ENCODE results near the gene PCNT. TPM values are rescaled to one million over a fixed set of nuclear protein-coding genes. Genes with fewer than 3 reads are reported as not detected.
A peak's percentile ranks its signal among the peaks of the same experiment; 100 is the strongest.

Gene PCNT, protein sequence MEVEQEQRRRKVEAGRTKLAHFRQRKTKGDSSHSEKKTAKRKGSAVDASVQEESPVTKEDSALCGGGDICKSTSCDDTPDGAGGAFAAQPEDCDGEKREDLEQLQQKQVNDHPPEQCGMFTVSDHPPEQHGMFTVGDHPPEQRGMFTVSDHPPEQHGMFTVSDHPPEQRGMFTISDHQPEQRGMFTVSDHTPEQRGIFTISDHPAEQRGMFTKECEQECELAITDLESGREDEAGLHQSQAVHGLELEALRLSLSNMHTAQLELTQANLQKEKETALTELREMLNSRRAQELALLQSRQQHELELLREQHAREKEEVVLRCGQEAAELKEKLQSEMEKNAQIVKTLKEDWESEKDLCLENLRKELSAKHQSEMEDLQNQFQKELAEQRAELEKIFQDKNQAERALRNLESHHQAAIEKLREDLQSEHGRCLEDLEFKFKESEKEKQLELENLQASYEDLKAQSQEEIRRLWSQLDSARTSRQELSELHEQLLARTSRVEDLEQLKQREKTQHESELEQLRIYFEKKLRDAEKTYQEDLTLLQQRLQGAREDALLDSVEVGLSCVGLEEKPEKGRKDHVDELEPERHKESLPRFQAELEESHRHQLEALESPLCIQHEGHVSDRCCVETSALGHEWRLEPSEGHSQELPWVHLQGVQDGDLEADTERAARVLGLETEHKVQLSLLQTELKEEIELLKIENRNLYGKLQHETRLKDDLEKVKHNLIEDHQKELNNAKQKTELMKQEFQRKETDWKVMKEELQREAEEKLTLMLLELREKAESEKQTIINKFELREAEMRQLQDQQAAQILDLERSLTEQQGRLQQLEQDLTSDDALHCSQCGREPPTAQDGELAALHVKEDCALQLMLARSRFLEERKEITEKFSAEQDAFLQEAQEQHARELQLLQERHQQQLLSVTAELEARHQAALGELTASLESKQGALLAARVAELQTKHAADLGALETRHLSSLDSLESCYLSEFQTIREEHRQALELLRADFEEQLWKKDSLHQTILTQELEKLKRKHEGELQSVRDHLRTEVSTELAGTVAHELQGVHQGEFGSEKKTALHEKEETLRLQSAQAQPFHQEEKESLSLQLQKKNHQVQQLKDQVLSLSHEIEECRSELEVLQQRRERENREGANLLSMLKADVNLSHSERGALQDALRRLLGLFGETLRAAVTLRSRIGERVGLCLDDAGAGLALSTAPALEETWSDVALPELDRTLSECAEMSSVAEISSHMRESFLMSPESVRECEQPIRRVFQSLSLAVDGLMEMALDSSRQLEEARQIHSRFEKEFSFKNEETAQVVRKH (N-terminal part only)
- polyA plus RNA-seq (2013, experiment 1 of 2), result 19.5 TPM
- polyA plus RNA-seq (2013, experiment 2 of 2), result 17.4 TPM

DNA sequence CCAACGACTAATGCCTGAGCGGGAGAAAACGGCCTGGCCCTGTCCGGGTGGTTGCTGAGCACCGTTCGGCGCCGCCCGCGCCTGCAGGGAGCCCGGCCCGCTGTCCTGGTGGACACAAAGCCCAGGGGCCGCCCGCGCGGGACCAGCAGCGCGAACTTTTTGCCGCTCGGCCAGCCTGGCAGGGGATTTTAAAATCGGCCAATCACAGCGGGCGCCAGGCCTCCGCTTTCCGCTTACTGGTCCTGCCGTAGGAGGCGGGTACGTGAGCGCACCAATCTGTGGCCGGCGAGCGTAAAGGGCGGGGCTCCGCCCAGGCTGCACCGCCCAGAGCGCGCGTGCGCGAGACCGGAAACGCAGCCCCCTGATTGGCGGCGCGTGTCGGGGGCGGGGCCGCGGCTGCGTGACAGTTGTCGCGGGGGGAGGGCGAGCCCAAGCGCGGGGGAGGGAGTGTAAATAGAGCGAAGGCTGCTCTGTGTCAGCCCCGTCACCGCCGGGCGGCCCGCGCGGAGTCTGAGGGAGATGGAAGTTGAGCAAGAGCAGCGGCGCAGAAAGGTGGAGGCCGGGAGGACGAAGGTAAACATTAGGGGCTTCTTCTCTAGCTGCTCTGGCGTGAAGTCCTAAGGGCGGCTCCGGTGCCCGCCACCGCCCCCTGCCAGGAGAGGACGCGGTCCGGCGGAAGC is at the start of gene PCNT, which contains the start of gene C21orf58:
PCNT (plus strand) TSS at position 447 of the 680 bp plus-strand sequence; CDS start at position 520, 73 bp downstream.
C21orf58 (minus strand) TSS at position 161 of the 680 bp plus-strand sequence. CDS start 1,132 bp downstream, outside the sequence.
- no peaks in the 10 kb centered on the region for H3K27me3 ChIP-seq (ENCODE audit: insufficient read depth, low read length)
- peaks cover 22% of the 10 kb centered on the region for H3K4me1 ChIP-seq (ENCODE audit: insufficient read depth, low read length)
- peak within 1 kb of the TSS; percentile 100 for H3K4me3 ChIP-seq (ENCODE audit: low read length)
- H3K9ac ChIP-seq (ENCODE audit: low read depth, low read length), result peak within 1 kb of the TSS; percentile 99
- no peaks in the 10 kb centered on the region for H3K9me3 ChIP-seq (ENCODE audit: insufficient read depth, low read depth, low read length)
- H3K36me3 ChIP-seq (ENCODE audit: insufficient read depth, low read length), result peaks cover 34% of the 10 kb centered on the region
- WGBS, result under 1% methylated on average over 76 of the region's 76 CpGs
- peak within 1 kb of the TSS; percentile 100 for H3K27ac ChIP-seq (ENCODE audit: low read depth, low read length)

DNA sequence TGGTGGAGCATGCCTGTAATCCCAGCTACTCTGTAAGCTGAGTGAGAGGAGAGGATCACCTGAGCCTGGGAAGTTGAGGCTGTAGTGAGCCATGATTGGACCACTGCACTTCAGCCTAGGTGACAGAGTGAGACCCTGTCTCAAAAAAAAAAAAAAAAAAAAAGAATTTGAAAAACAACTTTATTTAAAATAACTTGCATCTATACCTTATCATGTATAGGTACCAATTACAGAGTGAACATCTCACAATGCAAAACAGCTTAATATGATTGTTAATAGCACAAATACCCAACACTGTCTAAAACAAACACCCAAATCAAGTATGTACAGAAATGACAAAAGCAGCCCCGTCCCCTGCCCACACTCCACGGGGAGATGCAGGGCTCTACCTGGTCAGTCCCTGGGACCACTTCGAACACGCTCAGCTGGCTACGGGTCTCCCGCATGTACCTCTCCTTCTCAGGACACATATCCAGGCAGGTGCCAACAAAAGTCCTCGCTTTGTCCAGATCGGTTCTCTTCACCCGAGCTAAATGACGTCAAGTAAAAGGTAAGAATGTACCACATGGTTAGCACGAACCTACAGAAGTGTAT is 49.1 kb upstream of the PCNT start:
- Histone ChIP-seq H3K27me3 (ENCODE audit: insufficient read depth, low read length) (no peaks in the 10 kb centered on the region), H3K9ac (ENCODE audit: low read depth, low read length) (no peak overlapping the region), H3K4me1 (ENCODE audit: insufficient read depth, low read length) (no peaks in the 10 kb centered on the region), H3K36me3 (ENCODE audit: insufficient read depth, low read length) (peaks cover 97% of the 10 kb centered on the region), H3K9me3 (ENCODE audit: insufficient read depth, low read depth, low read length) (no peaks in the 10 kb centered on the region), H3K4me3 (ENCODE audit: low read length) (no peak overlapping the region), H3K27ac (ENCODE audit: low read depth, low read length) (no peak overlapping the region)
- 96% methylated on average over 10 of the region's 11 CpGs for WGBS

DNA sequence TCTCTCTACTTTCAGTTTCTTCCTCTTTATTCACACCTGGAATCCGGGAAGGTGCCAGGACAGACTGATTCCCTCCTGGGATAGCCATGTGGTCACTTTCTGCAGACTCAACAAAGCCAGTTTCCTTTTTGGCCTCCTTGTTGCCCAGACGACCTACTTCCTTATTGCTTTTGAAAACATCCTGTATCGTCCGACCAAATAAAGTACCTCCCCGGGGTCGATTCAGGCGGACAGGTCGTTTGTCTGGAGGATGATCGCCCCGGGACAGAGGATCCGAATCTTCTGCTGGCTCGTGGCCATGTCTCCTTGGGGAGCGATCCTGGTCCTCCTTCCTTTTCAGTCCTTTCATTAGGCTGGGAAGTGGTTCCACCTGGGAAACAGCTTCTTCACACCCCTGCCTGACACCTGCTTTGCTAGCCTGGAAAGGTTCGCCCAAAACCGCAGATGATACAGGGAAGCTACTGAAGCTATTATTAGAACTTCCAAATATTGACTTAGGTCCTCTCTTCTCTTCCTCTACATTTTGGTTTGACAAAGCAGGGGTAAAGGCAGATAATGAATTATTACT is 39.8 kb upstream of the PCNT start:
- H3K9ac ChIP-seq (ENCODE audit: low read depth, low read length), result 0 out of 2 replicates have a peak overlapping the region, but pooled peaks have one; percentile 21
- H3K27me3 ChIP-seq (ENCODE audit: insufficient read depth, low read length), result no peaks in the 10 kb centered on the region
- WGBS, result 94% methylated on average over 15 of the region's 15 CpGs
- peaks cover 51% of the 10 kb centered on the region for H3K36me3 ChIP-seq (ENCODE audit: insufficient read depth, low read length)
- no peaks in the 10 kb centered on the region for H3K9me3 ChIP-seq (ENCODE audit: insufficient read depth, low read depth, low read length)
- peak overlapping the region; percentile 94 for H3K4me3 ChIP-seq (ENCODE audit: low read length)
- peaks cover 29% of the 10 kb centered on the region for H3K4me1 ChIP-seq (ENCODE audit: insufficient read depth, low read length)
- H3K27ac ChIP-seq (ENCODE audit: low read depth, low read length), result no peak overlapping the region

DNA sequence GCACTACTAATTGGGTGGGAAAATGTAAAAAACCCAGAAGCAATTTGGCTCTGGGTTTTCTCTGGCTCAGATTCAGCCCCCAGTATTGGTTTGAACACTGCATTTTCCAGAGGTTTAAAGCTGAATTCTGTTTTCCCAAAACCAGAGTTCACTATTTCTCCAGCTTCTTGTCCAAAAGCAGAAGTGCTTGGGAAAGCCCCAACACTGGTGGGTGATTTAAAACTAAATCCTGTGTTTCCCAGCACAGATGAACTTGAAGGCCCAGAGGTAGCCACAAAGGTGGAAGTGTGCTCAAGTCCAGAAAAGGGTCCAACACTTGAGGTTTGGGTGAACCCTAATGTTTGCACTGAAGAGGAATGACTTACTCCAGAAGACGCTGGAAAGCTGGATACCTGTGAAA is 39.2 kb upstream of the PCNT start:
- H3K36me3 ChIP-seq (ENCODE audit: insufficient read depth, low read length), result peaks cover 46% of the 10 kb centered on the region

DNA sequence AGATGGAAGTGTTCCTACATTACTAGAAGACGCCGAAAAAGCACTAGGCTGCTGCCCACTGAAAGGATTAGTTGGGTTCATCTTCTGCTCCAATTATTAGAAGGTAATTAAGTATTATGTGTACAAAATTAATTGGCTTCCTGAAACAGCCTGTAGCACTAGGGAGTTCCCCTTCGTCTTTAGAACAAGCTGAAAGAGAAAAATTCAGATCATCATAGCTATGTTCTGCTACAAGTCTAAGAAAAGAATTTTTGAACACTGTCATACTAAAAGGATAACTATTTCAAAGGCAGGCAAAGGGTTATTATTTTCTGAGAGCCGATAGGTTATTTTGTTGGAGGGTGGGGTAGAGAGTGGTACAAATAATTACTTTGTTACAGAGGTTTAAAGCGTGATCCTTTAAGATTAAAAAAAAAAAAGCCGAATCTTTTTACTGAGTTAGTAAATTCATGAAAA is 38.7 kb upstream of the PCNT start, which contains the start of gene MCM3AP:
MCM3AP (minus strand) TSS at position 406 of the 456 bp plus-strand sequence; CDS start at position 81, 325 bp downstream.
- Histone ChIP-seq H3K27ac (ENCODE audit: low read depth, low read length) (peak within 1 kb of the TSS; percentile 97), H3K36me3 (ENCODE audit: insufficient read depth, low read length) (peaks cover 43% of the 10 kb centered on the region), H3K4me3 (ENCODE audit: low read length) (peak within 1 kb of the TSS; percentile 94), H3K27me3 (ENCODE audit: insufficient read depth, low read length) (no peaks in the 10 kb centered on the region), H3K9ac (ENCODE audit: low read depth, low read length) (peak within 1 kb of the TSS; percentile 90), H3K9me3 (ENCODE audit: insufficient read depth, low read depth, low read length) (no peaks in the 10 kb centered on the region), H3K4me1 (ENCODE audit: insufficient read depth, low read length) (peaks cover 30% of the 10 kb centered on the region)
- WGBS, result 59% methylated on average over 5 of the region's 6 CpGs

More for the DNA sequence above, 39.2 kb upstream of the PCNT start:
- Histone ChIP-seq H3K4me3 (ENCODE audit: low read length) (peak overlapping the region; percentile 94), H3K9ac (ENCODE audit: low read depth, low read length) (peak overlapping the region; percentile 90; the same call in 1 of the 2 replicates), H3K4me1 (ENCODE audit: insufficient read depth, low read length) (peaks cover 30% of the 10 kb centered on the region), H3K27me3 (ENCODE audit: insufficient read depth, low read length) (no peaks in the 10 kb centered on the region), H3K9me3 (ENCODE audit: insufficient read depth, low read depth, low read length) (no peaks in the 10 kb centered on the region), H3K27ac (ENCODE audit: low read depth, low read length) (no peak overlapping the region)
- 89% methylated on average over 1 of the region's 1 CpG for whole genome bisulfite sequencing

DNA sequence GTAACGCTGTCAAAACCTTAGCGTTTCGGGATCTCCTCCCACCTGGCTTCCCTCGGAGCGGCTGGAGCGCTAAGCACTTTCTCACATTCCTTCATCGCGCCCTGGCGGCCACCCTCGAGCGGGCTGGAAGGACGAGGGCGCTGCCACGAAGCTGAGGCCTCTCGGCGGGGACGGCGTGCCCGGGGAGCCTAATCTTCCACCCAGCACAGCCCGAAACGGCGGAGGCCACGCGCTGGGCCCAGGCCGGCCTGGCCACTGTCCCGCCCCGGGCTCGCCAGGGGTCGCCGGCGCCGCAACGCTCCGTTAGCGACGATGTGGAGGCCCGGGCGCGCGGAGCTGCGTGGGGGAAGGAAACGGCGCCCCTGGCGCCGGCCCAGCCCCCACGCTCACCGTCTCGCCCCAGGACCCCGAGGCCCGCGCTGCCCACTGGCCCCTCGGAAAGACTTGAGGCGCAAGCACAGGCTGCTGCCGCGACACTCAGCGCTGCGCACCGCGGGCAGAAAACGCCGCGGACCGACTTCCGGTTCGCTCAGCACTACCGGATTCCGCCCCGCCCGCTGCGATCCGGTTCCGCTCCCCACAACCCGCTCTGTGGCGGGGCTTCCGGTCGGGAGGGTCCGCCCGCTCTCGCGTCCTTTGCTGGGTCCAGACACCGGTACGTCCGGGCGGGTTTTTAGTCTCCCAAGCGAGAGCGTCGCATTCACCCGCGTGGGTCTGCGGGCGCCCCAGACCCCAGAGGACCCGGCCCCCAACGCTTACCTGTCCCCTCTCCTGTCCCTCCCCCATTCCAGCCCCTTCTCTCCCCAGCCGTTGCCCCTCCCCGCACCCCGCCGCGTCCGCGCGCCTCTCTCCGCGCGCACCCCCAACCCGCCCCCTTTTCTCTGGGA is 38.0 kb upstream of the PCNT start, which contains the start of gene YBEY:
YBEY (plus strand) TSS at position 582 of the 887 bp plus-strand sequence. CDS start 572 bp downstream, outside the sequence.
- peak within 1 kb of the TSS; percentile 90 for H3K9ac ChIP-seq (ENCODE audit: low read depth, low read length)
- H3K9me3 ChIP-seq (ENCODE audit: insufficient read depth, low read depth, low read length), result no peaks in the 10 kb centered on the region
- peaks cover 30% of the 10 kb centered on the region for H3K4me1 ChIP-seq (ENCODE audit: insufficient read depth, low read length)
- peak within 1 kb of the TSS; percentile 94 for H3K4me3 ChIP-seq (ENCODE audit: low read length)
- no peaks in the 10 kb centered on the region for H3K27me3 ChIP-seq (ENCODE audit: insufficient read depth, low read length)
- under 1% methylated on average over 105 of the region's 105 CpGs for WGBS
- H3K36me3 ChIP-seq (ENCODE audit: insufficient read depth, low read length), result peaks cover 38% of the 10 kb centered on the region
- H3K27ac ChIP-seq (ENCODE audit: low read depth, low read length), result peak within 1 kb of the TSS; percentile 97

DNA sequence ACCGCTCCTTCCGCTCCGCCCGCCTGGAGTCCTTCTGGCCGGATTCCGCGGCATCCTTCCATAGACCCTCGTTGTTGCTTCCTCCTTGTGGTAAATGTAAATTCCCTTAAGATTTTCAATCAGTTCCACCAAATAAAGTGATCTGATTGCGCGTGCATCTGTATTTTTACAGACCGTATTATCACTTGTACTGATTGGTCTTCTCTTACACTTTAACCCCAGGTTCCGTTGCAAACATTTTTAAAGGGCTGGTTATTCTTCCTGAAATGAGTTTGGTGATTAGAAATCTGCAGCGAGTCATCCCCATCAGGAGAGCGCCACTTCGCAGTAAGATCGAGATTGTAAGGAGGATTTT is 37.3 kb upstream of the PCNT start:
- WGBS, result under 1% methylated on average over 16 of the region's 16 CpGs
- peak overlapping the region; percentile 97 for H3K27ac ChIP-seq (ENCODE audit: low read depth, low read length)
- H3K9ac ChIP-seq (ENCODE audit: low read depth, low read length), result peak overlapping the region; percentile 90
- peaks cover 39% of the 10 kb centered on the region for H3K36me3 ChIP-seq (ENCODE audit: insufficient read depth, low read length)
- no peaks in the 10 kb centered on the region for H3K9me3 ChIP-seq (ENCODE audit: insufficient read depth, low read depth, low read length)
- no peaks in the 10 kb centered on the region for H3K27me3 ChIP-seq (ENCODE audit: insufficient read depth, low read length)
- peak overlapping the region; percentile 94 for H3K4me3 ChIP-seq (ENCODE audit: low read length)
- peaks cover 30% of the 10 kb centered on the region for H3K4me1 ChIP-seq (ENCODE audit: insufficient read depth, low read length)

DNA sequence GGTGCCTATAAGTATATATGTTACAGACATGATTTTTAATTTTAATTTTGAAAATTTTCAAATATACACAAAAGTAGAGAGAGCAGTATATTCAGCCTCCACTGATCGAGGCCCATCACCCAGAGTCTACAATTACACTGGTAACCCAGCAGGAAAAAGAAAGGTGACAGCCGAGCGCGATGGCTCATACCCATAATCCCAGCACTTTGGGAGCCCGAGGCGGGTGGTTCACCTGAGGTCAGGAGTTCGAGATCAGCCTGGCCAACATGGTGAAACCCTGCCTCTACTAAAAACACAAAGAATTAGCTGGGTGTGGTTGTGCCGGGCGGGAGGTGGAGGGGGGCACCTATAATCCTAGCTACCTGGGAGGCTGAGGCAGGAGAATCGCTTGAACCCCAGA is 36.4 kb upstream of the PCNT start:
- H3K36me3 ChIP-seq (ENCODE audit: insufficient read depth, low read length), result peaks cover 37% of the 10 kb centered on the region
- peaks cover 30% of the 10 kb centered on the region for H3K4me1 ChIP-seq (ENCODE audit: insufficient read depth, low read length)
- no peaks in the 10 kb centered on the region for H3K27me3 ChIP-seq (ENCODE audit: insufficient read depth, low read length)
- H3K9ac ChIP-seq (ENCODE audit: low read depth, low read length), result peak overlapping the region; percentile 90
- H3K4me3 ChIP-seq (ENCODE audit: low read length), result peak overlapping the region; percentile 94
- 95% methylated on average over 10 of the region's 10 CpGs for WGBS
- H3K27ac ChIP-seq (ENCODE audit: low read depth, low read length), result peak overlapping the region; percentile 97; the same call in 1 of the 2 replicates
- no peaks in the 10 kb centered on the region for H3K9me3 ChIP-seq (ENCODE audit: insufficient read depth, low read depth, low read length)

Data from HUES64 (cell line).